Smooth muscle cell of bladder (primary cell): ENCODE measurements around the gene SULT1A1. TPM values are rescaled to one million over a fixed set of nuclear protein-coding genes. Genes with fewer than 3 reads are reported as not detected.

Experiments
- total RNA-seq: library from RNA; depleted of rRNA; stranded (reverse); fragments of >200 nt; gene quantifications from 2 replicates; pipeline ENCODE4 v1.2.3, GENCODE V29; 2014

SULT1A1 gene
- total RNA-seq = 3.6 and 6.4 TPM in 2 replicates

DNA sequence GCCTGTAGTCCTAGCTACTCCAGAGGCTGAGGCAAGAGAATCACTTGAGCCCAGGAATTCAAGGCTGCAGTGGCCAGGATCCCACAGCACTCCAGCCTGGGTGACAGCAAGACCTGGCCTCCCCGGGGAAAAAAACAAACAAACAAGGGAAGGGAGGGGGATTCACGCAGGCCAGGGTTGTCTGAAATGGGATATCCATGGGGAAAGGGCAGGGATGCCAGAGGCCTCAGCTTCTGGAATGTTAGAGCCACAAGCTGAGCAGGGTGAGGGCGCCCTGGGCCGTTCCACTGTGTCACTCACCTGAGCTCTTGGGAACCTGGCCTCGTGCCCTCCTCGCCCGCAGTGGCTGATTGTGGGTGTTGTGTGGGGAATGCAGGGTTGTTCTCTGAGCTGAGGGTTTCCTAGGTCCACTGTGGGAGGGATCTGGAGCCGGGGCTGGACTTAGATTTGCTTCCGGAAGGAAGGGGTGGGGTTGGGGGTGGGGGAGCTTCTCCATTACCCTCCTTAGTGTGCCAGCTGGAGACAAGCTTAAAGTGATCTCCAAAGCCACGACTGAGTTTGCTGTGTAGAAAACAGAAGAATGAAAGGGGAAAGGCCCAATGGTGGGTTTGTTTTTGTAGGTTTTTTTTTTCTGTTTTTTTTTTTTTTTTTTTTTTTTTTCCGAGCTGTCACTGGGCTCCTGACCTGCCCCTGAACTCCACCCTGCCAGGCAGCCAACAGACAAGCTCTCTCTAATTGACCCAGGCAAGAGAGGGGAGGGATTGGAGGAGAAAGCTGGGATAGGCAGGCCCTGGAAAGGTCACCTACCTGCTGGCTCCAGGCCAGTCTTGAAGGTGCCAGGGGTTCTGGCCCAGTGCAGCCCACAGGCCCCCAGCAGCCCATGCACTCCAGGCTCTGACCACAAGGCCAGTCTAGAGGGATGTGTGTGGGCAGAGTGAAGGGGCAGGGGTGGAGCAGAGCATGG, at the start of gene SULT1A1:
TSS of gene SULT1A1 (minus strand) at position 414 of the 964 bp plus-strand sequence. CDS start 1,189 bp downstream, outside the sequence.

DNA sequence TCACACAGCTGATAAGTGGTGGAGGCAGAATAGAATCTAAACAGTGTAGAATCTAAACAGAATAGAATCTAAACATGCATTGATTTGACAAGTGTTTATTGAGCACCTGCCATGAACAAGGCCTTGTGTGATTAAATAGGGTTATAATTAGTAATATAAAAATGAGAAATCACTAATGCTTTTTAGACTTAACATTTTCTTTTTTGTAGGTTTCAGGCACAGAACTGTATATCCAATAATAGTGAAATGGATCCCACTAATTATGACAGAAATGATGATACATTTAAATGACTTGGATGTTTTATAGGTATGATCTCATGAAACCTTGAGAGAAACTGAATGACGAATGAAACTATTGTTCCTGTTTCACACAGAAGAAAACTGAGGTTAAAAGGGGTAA, 27.9 kb upstream of the SULT1A1 start, which contains the start of gene NPIPB8:
TSS of gene NPIPB8 (plus strand) at position 301 of the 400 bp plus-strand sequence. CDS start 296 bp downstream, outside the sequence.

DNA sequence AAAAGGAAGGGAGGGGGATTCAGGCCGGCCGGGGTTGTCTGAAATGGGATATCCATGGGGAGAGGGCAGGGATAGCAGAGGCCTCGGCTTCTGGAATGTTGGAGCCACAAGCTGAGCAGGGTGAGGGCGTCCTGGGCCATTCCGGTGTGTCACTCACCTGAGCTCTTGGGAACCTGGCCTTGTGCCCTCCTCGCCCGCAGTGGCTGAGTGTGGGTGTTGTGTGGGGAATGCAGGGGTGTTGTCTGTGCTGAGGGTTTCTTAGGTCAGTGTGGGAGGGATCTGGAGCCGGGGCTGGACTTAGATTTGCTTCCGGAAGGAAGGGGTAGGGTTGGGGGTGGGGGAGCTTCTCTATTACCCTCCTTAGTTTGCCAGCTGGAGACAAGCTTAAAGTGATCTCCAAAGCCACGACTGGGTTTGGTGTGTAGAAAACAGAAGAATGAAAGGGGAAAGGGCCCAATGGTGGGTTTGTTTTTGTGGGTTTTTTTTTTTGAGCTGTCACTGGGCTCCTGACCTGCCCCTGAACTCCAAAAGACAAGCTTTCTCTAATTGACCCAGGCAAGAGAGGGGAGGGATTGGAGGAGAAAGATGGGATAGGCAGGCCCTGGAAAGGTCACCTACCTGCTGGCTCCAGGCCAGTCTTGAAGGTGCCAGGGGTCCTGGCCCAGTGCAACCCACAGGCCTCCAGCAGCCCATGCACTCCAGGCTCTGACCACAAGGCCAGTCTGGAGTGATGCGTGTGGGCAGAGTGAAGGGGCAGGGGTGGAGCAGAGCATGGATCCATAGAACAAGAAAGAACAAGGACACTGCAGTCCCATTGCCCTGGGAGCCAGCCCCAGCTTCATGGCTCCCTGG, 12.8 kb downstream of the SULT1A1 start, which contains the start of gene SULT1A2:
TSS of gene SULT1A2 (minus strand) at position 211 of the 852 bp plus-strand sequence. CDS start 1,120 bp downstream, outside the sequence.

Other genes starting within 250 kb of the SULT1A1 start
- gene NPIPB6, start 246.5 kb downstream of the SULT1A1 start, total RNA-seq = 0.57 TPM in 1 of 2 replicates, not detected in the other
- 55.9 and 81.2 TPM in 2 replicates for gene EIF3CL, start 206.2 kb downstream of the SULT1A1 start, total RNA-seq
- not detected in 2 replicates for gene NPIPB7, start 137.7 kb downstream of the SULT1A1 start, total RNA-seq
- 14.1 and 14.5 TPM in 2 replicates for gene CLN3, start 118.0 kb downstream of the SULT1A1 start, total RNA-seq
- gene APOBR, start 115.4 kb downstream of the SULT1A1 start, total RNA-seq = under 0.01 TPM in 1 of 2 replicates, not detected in the other
- gene IL27, start 103.2 kb downstream of the SULT1A1 start, total RNA-seq = 0.28 TPM in 1 of 2 replicates, not detected in the other
- 32.5 and 50.5 TPM in 2 replicates for gene NUPR1, start 71.1 kb downstream of the SULT1A1 start, total RNA-seq
- gene SGF29, start 56.1 kb downstream of the SULT1A1 start, total RNA-seq = 7.3 and 9.6 TPM in 2 replicates
- 0.09 and 0.28 TPM in 2 replicates for gene SULT1A2, start 13.0 kb downstream of the SULT1A1 start, total RNA-seq
- gene NPIPB8, start 28.0 kb upstream of the SULT1A1 start, total RNA-seq = 0.55 TPM in 1 of 2 replicates, not detected in the other
- gene EIF3C, start 101.4 kb upstream of the SULT1A1 start, total RNA-seq = 125 and 217 TPM in 2 replicates
- 0.71 and 1.4 TPM in 2 replicates for gene NPIPB9, start 141.7 kb upstream of the SULT1A1 start, total RNA-seq
- 26.6 and 27.4 TPM in 2 replicates for gene ATXN2L, start 213.0 kb upstream of the SULT1A1 start, total RNA-seq
- 108 and 110 TPM in 2 replicates for gene TUFM, start 236.3 kb upstream of the SULT1A1 start, total RNA-seq